Duodenal mucosa (tissue), 2 donors: ENCODE results near the gene HES2.
"Not testable (repeated sequence)": the region's sequence is repeated elsewhere in the genome, so short reads cannot be mapped to it uniquely, and the experiment has no call there.

Experiments
- H3K27ac ChIP-seq: one replicate; pipeline ENCODE4 v1.7.0; 2013; ENCODE audit warnings: low read depth, low read length
- H3K27me3 ChIP-seq, 2 donors: one replicate each; pipeline ENCODE4 v1.7.0; 2013; ENCODE audit warnings: low read length in 2 of 2, control low read depth in 1 of 2; ENCODE audit not compliant: insufficient read depth in 2 of 2, control insufficient read depth in 1 of 2
- H3K36me3 ChIP-seq, 2 donors: one replicate each; pipeline ENCODE4 v1.7.0; 2013; ENCODE audit warnings: low read length in 2 of 2, control low read depth in 1 of 2; ENCODE audit not compliant: insufficient read depth in 2 of 2, control insufficient read depth in 1 of 2
- H3K4me1 ChIP-seq, 2 donors: one replicate each; pipeline ENCODE4 v1.7.0; 2013; ENCODE audit warnings: low read length in 2 of 2, control low read depth in 1 of 2; ENCODE audit not compliant: insufficient read depth in 2 of 2, control insufficient read depth in 1 of 2
- H3K4me3 ChIP-seq, 2 donors: one replicate each; pipeline ENCODE4 v1.7.0; 2013; ENCODE audit warnings: low read length in 2 of 2, low read depth in 1 of 2
- H3K9ac ChIP-seq, 2 donors: one replicate each; pipeline ENCODE4 v1.7.0; 2013; ENCODE audit warnings: low read length in 2 of 2, low read depth in 1 of 2
- H3K9me3 ChIP-seq, 2 donors: one replicate each; pipeline ENCODE4 v1.7.0; 2013; ENCODE audit warnings: low read length in 2 of 2, control low read depth in 1 of 2; ENCODE audit not compliant: control insufficient read depth in 1 of 2

The HES2 gene

DNA sequence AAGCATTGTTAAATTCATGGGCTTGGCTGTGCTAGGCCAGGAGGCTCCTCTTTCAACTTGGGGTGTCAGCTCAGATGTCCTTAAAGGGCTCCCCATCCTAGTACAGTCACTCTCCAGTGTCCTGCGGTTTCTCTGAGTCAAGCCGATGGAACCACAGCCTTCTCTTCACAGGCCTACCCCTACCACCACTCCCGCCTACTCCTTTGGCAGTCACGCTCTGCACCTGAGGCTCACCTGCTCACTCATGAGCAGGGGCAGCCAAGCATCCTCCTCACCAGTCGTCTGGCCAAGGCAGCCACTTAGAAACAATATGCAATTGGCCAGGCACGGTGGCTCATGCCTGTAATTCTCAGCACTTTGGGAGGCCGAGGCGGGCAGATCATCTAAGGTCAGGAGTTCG, 29.7 kb downstream of the HES2 start:
- Histone ChIP-seq H3K9me3 (no peaks in the 10 kb centered on the region), H3K4me3 (no peak overlapping the region), H3K9ac (no peak overlapping the region), H3K27ac (no peak overlapping the region), H3K27me3 (no peaks in the 10 kb centered on the region), H3K4me1 (peaks cover 14 to 18% of the 10 kb centered on the region in 2 donors), H3K36me3 (no peaks in the 10 kb centered on the region)

DNA sequence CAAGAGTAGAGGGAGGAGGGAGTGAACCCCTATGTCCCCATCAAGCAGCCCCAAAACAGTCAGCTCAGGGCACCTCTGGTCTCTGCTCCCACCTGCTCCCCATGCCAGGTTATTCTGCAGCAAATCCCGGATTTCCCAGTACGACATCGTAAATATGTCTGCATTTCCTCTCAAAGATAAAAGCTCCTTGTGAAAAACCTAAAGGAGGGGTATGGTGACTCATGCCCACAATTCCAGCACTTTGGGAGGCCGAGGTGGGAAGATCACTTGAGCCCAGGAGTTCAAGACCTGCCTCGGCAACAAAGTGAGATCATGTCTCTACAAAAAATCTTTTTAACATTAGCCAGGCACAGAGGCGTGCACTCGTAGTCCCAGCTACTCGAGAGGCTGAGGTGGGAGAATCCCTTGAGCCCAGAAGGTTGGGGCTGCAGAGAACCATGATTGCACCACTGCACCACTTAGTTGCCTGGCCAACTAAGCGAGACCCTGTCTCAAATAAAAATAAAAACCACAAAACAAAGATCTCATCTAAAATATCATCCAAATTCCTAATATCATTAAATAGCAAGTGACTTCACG, 33.3 kb downstream of the HES2 start:
- H3K9ac ChIP-seq = no peak overlapping the region
- no peak overlapping the region for H3K27ac ChIP-seq
- H3K9me3 ChIP-seq = no peaks in the 10 kb centered on the region
- H3K36me3 ChIP-seq = no peaks in the 10 kb centered on the region
- H3K4me3 ChIP-seq = no peak overlapping the region
- H3K27me3 ChIP-seq = no peaks in the 10 kb centered on the region
- peaks cover 0 to under 1% of the 10 kb centered on the region in 2 donors for H3K4me1 ChIP-seq

DNA sequence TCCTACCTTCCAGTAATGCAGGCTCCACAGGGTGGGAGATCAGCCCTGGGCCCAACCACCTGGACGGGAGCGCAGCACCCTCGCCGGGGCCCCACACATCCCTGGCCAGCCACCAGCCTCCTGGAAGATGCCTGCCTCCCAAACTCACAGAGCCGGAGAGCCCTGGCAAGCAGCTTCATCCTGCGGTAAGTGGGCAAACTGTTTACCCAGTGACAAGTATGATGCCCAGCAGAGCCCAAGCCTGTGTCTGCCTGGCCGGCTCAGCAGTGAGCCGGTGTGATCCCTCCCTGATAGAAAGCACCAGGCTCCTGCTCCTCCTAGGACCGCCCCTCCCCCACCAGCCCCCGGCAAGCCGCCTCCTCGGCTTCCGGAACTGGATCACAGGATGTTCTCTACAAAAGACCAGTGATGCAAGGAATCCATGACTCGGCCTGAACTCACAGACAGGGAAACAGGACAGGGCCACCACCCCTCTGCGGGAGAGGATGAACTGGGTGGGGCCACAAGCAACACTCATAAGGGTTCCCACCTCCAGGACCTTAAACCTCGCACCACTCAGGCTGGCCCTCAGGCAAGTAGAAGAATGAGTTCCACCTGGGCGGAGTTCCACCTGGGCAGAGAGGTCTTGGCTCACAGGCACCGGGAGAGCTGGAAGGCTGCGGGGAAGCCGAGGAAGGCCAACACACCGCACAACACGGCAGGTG, 34.1 kb downstream of the HES2 start:
- H3K4me1 ChIP-seq = no peaks in the 10 kb centered on the region
- no peaks in the 10 kb centered on the region for H3K9me3 ChIP-seq
- no peak overlapping the region for H3K9ac ChIP-seq
- no peak overlapping the region for H3K27ac ChIP-seq
- no peak overlapping the region for H3K4me3 ChIP-seq
- H3K27me3 ChIP-seq = no peaks in the 10 kb centered on the region
- no peaks in the 10 kb centered on the region for H3K36me3 ChIP-seq

DNA sequence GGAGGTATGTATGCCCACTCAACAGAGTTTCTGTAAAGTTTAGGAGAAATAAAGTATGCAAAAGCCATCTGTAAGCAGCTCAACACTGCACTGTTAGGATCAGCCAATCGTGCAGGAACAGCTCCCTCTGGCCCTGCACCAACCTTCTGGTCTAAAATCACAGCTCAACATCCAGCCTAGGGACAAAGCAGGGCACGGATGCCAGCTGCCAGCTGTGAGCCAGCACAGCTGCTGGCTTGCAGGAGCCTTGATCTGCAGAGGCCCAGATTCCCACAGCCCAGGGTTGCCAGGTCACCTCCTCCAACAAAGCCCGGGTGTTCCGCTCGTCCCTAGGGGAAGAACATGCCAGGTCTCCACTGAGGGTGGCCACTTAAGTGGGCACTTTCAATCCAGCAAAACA, 34.8 kb downstream of the HES2 start:
- Histone ChIP-seq H3K4me1 (no peaks in the 10 kb centered on the region), H3K36me3 (no peaks in the 10 kb centered on the region), H3K27me3 (no peaks in the 10 kb centered on the region), H3K4me3 (no peak overlapping the region), H3K9ac (no peak overlapping the region), H3K27ac (no peak overlapping the region), H3K9me3 (no peaks in the 10 kb centered on the region)

DNA sequence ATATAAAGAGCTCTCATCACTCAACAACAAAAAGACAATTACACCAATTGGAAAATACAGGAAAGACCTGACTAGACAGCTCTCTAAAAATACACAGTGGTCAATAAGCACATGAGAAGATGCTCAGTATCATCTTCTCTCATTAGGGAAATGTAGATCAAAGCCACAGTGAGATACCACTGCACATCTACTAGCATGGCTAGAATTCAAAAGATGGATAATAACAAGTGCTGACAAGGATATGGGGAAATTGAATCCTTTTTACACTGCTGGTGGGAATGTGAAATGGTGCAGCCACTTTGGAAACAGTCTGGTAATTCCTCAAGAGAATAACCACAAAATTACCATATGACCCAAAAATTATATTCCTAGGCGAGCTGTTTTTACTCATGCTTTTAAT, 35.6 kb downstream of the HES2 start:
- Histone ChIP-seq H3K4me3 (no peak overlapping the region), H3K36me3 (no peaks in the 10 kb centered on the region), H3K27me3 (no peaks in the 10 kb centered on the region), H3K27ac (no peak overlapping the region), H3K4me1 (no peaks in the 10 kb centered on the region), H3K9me3 (no peaks in the 10 kb centered on the region), H3K9ac (no peak overlapping the region)

DNA sequence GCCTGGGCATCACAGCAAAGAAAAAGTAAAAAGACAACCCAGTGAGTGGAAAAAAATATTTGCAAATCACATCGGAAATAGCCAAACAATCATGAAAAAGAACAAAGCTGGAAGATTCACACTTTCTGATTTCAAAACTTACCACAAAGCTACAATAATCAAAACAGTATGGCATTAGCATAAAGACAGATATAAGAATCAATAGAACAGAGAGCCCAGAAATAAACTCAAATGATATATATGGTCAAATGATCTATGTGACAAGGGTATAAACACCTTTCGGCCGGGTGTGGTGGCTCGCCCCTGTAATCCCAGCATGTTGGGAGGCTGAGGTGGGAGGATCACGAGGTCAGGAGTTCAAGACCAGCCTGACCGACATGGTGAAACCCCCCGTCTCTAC, 39.7 kb downstream of the HES2 start:
- Histone ChIP-seq H3K4me3 (no peak overlapping the region), H3K27ac (no peak overlapping the region), H3K36me3 (no peaks in the 10 kb centered on the region), H3K9ac (no peak overlapping the region), H3K27me3 (no peaks in the 10 kb centered on the region), H3K4me1 (no peaks in the 10 kb centered on the region), H3K9me3 (no peaks in the 10 kb centered on the region)

DNA sequence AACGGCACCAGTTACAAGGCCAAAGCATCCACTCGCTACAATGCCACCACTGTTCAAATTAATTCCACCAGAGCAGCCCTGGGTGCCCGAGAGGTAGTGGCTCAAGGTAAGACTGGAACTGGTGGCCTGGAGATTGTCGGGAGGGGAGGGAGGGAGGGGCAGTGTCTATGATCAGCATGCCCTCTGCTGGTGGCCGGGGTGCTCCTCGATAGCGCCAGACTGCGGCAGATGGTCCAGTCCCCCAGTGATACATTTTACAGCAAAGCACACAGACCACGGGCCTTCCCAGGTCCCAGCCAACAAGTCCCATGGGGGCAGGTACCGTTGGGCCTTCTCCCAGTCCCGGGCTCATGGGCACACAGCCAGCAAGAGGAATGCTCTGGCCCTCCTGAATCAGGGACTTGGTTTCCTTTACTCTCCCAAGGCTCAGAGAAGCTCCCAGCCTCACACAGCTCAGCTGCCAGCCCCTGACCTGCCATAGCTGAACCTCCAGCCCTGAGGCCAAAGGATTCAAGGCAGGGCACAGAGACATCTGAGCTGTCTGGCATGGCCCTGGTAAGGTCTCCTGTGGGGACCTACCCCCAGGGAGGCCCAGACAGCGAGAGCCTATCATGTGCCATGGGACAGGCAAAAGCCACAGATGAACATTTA, 41.5 kb downstream of the HES2 start:
- Histone ChIP-seq H3K27ac (no peak overlapping the region), H3K36me3 (no peaks in the 10 kb centered on the region), H3K9me3 (no peaks in the 10 kb centered on the region), H3K4me1 (peaks cover 0 to 7% of the 10 kb centered on the region in 2 donors), H3K27me3 (no peaks in the 10 kb centered on the region), H3K9ac (no peak overlapping the region), H3K4me3 (no peak overlapping the region)

DNA sequence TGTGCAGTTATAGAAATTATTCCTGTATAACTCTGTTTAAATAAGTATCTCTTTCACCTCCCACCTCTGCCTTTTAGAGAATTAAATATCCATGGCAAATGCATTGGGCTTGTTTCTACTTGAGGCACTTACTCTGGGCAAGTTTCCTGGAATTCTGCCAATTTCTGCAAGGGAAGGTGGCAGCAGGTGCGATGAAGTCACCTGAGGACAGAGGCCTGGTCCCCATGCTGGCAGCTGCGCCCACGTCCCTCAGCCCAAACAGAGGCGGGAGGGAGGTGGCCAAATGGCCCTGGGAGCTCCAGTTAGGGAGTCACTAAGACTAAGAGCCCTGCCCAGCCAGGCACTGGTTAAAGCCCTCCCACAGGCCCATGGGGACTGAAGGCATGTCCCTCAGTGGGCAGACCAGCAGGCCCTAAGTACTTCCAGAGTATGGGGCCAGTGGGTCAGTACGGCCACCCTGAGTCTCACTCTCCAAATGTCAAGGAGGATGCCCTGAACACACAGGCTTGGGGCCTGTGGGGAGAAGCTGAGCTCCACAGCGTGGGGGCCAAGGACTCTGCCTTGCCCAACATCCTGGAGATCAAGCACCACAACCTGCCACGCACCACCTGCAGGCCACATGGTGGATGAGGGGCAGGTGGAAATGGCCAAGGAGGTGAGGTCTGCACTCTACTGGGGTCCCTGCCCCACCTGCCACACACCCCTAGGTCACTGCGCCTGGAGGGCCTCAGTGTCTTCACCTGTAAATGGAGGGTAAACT, 45.6 kb downstream of the HES2 start:
- H3K4me1 ChIP-seq = peaks cover 0 to 7% of the 10 kb centered on the region in 2 donors
- H3K4me3 ChIP-seq = no peak overlapping the region
- H3K9ac ChIP-seq = no peak overlapping the region
- no peaks in the 10 kb centered on the region for H3K9me3 ChIP-seq
- H3K27me3 ChIP-seq = no peaks in the 10 kb centered on the region
- H3K27ac ChIP-seq = no peak overlapping the region
- no peaks in the 10 kb centered on the region for H3K36me3 ChIP-seq

DNA sequence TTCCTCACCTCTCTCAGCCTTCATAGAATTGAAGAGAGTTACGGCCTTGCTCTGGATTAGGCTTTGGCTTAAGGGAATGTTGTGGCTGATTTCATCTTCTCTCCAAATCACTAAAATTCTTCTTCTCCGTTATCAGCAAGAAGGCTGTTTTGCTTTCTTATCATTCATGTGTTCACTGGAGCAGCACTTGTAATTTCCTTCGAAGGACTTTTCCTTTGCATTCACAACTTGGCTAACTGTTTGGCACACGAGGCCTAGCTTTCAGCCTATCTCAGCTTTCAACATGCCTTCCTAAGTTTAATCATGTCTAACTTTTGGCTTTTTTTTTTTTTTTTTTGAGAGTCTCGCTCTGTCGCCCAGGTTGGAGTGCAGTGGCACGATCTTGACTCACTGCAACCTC, 47.5 kb downstream of the HES2 start:
- not testable (repeated sequence) for H3K9me3 ChIP-seq, H3K36me3 ChIP-seq, H3K4me3 ChIP-seq, H3K4me1 ChIP-seq, H3K9ac ChIP-seq, H3K27ac ChIP-seq, H3K27me3 ChIP-seq

DNA sequence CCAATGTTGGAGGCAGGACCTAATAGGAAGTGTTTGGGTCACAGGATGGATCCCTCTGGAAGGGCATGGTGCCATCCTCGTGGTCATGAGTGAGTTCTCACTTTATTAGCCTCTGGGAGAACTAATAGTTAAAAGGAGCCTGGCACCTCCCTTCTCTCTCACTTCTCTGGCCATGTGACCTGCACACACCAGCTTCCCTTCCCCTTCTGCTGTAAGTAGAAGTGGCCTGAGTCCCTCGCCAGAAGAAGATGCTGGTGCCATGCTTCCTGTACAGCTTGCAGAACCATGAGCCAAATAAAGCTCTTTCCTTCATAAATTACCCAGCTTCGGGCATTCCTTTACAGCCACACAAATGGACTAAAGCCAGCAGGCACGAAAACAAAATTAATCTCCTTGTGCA, 49.7 kb downstream of the HES2 start:
- peaks cover 0 to 3% of the 10 kb centered on the region in 2 donors for H3K9me3 ChIP-seq
- no peaks in the 10 kb centered on the region for H3K27me3 ChIP-seq
- no peaks in the 10 kb centered on the region for H3K36me3 ChIP-seq
- H3K4me3 ChIP-seq = no peak overlapping the region
- H3K9ac ChIP-seq = no peak overlapping the region
- H3K27ac ChIP-seq = no peak overlapping the region
- peaks cover 0 to 7% of the 10 kb centered on the region in 2 donors for H3K4me1 ChIP-seq
